ENCODE measurements around the gene GARIN3.
"Not testable (repeated sequence)": the region's sequence is repeated elsewhere in the genome, so short reads cannot be mapped to it uniquely, and the experiment has no call there.

Gene GARIN3

GRCh38 chr5:157185122-157185521, 19.1 kb upstream of the GARIN3 start:
- not testable (repeated sequence) for DNase-seq (ENCODE audit: low read depth)

GRCh38 chr5:157184117-157184670, 18.1 kb upstream of the GARIN3 start:
- no peak for DNase-seq (ENCODE audit: low read depth)

- DNase-seq (ENCODE audit: low read depth) = no peak
These were observed 16.2 kb upstream of the GARIN3 start for GRCh38 chr5:157182143-157182757.

- DNase-seq (ENCODE audit: low read depth) = no peak
These were observed 14.6 kb upstream of the GARIN3 start, which contains the start of gene ITK for GRCh38 chr5:157180374-157181264. ITK (plus strand) TSS chr5:157180840; CDS start chr5:157180978, 138 bp downstream.

DNA sequence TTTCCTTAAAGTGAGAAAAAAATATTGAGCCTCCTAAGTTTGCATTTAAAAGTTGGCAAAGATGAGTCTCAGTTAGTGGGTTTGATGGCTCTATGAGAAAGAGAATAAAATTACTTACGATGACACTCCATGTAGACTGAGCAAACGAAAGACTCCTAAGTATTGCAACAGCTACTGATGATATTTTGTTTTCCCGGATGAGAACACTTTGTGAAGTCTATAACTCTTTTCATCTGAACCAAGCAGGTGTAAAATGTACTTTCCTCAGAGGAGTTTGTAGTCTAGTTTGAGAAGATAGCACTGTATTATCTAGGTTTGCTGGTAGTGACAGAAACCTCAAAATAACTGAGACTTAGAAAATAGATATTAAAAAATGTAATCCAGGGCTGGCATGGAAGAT, 12.9 kb upstream of the GARIN3 start:
- no peak for DNase-seq (ENCODE audit: low read depth)

- DNase-seq (ENCODE audit: low read depth) = no peak
These were observed 11.9 kb upstream of the GARIN3 start for GRCh38 chr5:157177953-157178352.

DNA sequence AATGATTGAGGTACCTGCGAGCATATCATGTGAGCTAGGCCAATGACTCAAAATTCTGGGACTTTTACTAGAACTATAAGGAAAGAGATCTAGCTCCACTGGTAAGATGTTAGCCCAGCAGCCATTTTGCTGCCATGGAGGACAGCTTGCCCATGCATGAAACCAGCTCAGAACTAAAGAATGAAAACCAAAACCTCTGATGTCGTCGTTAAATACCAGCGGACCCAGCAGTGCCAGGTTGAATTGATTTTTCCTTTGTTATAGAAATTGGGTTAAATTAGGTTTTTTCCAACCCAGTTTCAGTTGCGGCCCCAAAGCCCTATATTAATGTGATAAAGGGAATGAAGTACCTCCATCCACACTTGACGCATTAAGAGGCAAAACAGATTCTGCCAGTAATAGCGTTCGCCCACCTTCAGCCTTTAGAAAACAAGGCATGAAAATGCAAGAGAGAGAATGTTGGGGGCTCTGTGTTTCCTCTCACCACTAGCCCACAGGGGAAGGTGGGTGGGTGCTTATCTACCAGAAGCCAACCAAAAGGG, 9.1 kb upstream of the GARIN3 start:
- no peak for DNase-seq (ENCODE audit: low read depth)

- DNase-seq (ENCODE audit: low read depth) = no peak
These were observed 6.3 kb upstream of the GARIN3 start for GRCh38 chr5:157172403-157172802.

DNA sequence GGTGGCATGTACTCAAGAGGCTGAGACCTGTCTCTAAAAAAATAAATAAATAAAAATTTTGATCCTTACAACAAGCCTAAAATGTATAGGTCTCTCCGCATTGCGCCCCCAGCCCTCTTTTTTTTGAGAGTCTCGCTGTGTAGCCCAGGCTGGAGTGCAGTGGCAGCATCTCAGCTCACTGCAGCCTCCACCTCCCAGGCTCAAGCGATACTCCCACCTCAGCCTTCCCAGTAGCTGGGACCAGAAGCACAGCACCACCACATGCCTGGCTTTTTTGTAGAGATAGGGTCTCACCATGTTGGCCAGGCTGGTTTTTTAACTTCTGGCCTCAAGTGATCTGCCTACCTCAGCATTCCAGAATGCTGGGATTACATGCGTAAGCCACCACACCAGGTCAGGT, 2.2 kb upstream of the GARIN3 start:
- DNase-seq (ENCODE audit: low read depth) = no peak

DNA sequence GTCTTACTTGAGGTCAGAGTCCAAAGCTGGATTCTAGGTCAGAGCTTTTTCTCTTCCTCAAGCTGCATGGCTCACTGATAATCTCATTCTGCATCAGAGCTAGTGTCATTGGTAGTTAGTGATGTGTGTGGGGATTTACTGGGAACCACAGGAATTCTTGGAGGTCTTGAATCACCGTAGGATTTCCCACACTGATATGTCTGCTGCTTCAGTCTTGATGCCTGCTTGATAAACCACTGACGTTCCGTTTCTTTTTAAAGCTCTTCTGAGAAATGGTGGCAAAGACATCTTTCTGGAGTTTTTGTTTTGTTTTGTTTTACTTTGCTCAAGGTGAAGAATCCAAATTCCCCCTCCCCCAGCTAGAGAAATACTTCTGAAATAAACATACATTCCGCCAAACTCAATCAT, 1.2 kb upstream of the GARIN3 start:
- no peak for DNase-seq (ENCODE audit: low read depth)

- no peak for DNase-seq (ENCODE audit: low read depth)
These were observed 396 bp downstream of the GARIN3 start for GRCh38 chr5:157165668-157166067.

DNA sequence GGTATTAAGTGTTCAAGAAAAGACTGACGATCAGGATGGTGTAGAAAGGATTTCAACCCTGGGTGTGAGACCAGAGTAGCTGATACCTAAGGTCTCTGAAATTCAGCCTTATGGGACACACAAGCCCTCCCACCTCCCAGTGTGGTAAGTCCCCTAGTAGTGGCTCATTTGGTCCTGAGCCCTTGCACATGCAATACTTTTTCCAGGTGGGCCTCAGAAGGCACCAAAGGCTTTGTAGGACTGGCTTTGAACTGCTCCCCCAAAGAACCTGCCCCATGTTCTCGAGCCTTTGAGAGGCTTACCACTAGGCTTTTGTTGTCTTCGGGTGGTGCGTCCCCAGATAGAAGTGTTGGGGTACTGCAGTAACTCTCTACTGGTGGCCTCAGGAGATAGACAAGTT, 803 bp downstream of the GARIN3 start:
- DNase-seq (ENCODE audit: low read depth) = no peak

DNA sequence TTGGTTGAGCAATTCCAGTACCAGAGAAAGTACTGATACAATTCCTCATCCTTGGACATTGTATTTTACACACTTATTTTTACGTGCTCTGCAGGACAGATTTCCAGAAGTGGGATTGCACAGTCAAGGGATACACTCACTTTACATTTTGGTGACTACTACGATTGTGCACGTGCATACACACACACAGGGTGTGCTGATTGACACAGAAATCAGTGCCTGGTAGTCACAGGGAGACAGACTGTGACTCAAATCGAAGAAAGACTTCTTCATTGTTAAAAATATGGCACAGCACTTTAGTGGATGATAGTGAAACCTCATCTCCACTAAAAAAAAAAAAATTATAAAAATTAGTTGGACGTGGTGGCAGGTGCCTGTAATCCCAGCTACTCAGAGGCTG, 1.5 kb downstream of the GARIN3 start:
- DNase-seq (ENCODE audit: low read depth) = no peak

DNA sequence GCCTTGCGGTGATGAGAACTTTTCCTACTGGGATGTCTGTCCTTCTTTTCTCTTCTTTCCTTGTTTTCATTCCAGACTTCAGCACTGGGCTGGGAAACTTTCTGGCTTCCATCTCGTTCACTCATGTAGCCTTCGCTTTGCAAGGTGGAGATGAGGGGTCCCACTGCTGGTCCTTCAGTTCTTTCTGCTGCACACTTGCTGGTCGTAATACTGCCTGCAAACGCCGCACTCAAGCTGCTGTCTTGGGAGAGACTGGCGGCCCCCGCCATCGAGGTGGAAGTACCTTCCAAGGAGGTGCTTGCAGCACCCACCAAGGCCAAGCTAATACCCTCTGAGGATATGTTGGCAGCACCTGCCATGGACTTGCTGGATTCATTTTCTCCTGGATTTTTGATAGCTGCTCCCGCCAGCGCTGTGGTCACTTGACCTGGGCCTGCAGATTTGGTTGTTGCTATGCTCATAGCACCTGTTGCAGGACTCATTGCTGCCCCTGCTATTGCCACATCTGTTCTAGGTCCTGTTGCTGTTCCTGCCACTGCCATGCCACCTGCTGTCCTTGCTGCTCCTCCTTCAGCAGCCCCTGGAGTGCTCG, 3.0 kb downstream of the GARIN3 start:
- DNase-seq (ENCODE audit: low read depth) = no peak

DNA sequence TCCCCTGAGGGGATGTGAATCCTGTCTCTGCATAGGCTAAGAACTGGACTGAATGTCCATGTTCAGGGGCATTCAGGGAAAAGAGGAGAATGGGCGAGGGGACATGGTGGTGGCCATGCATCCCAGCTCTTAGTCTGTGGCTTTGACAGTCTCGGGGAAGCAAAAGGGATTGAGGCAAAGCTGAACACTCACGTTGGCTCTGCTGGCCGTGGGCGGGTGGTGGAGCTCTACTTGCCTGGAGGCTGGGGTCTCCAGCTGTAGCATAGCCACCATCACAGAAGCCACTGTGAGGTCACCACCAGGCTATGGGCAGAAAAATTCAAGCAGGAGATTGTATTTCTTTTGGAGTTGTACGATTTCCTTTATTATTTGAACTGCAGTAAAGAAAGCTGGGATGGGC, 4.1 kb downstream of the GARIN3 start:
- no peak for DNase-seq (ENCODE audit: low read depth)

- no peak for DNase-seq (ENCODE audit: low read depth)
These were observed 6.1 kb downstream of the GARIN3 start for GRCh38 chr5:157160001-157160400.

DNA sequence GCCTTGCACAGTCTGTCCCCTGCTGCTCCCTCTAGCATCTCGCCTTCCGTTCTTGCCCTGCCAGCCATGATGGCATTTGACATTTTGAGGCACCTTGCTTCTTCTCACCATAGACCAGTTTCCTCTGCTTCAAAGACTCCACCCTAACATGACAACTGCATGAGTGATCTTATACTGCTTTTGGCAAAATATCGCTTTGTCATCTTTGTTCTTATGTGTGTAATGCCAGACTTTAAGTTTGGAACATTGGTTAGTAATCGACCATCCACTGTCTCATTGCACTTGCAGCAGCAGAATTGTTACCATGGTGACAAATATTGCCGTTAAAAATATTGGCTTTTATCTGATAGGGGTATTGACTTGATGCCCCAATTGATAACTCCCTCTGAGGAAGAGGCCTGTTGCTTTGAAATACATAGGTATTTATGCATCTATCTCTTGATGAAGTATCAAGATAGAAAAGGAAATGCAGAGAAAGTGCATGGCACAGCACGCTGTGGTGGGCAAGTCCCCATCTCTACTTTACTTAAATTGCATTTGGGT, 6.8 kb downstream of the GARIN3 start:
- DNase-seq (ENCODE audit: low read depth) = no peak

DNA sequence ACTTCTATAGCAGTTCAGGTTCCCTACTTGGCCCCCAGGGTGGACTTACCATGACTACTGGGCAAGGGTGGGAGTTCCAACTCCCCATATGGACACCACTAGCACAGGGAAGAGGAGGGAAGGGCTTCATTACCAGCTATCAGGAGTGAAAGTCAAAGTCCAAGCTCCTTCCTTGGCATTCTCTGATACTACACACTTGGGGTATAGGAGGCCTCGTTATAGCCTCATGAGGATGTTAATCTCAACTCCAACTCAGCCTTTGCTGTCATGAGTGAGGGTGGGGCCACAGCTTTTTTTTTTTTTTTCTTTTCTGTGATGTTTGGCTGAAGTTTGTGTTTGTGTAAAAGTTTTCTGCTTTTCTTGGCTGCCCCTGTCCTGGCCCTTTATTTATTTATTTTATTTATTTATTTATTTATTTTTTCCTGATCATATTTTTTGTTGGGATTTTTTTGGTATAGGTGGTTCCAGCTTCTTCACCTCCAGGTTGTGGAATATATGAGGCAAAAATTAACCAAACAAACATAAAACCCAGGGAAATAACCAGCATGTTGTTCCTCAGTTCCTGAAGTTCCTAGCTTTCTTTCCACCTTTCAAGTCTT, 8.7 kb downstream of the GARIN3 start:
- DNase-seq (ENCODE audit: low read depth) = no peak

GRCh38 chr5:157155297-157155696, 10.8 kb downstream of the GARIN3 start:
- no peak for DNase-seq (ENCODE audit: low read depth)

DNA sequence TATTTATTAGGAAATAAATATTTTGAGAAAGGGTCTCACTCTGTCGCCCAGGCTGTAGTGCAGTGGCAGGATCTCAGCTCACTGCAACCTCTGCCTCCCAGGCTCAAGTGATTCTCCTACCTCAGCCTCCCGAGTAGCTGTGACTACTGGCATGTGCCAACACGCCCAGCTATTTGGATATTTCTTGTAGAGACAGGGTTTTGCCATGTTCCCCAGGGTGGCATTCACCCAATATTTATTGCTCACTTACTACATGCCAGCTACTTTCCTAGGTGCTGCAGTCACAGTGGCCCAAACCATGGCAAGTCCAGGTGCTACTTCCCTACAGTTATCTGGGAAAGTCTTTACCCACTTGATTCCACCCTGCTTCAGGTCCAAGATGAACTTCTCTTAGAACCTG, 15.1 kb downstream of the GARIN3 start:
- no peak for DNase-seq (ENCODE audit: low read depth)

- peak; percentile 35 for DNase-seq (ENCODE audit: low read depth)
These were observed 17.1 kb downstream of the GARIN3 start for GRCh38 chr5:157148734-157149615.
